HepG2 (cell line): Measurements from ENCODE around the gene JPH2. TPM values are rescaled to one million over a fixed set of nuclear protein-coding genes. Genes with fewer than 3 reads are reported as not detected.
A peak's percentile ranks its signal among the peaks of the same experiment; 100 is the strongest.

Experiments used
- ADNP ChIP-seq: sonication (generic); formaldehyde crosslinking; IDR thresholded peaks from 2 replicates; pipeline ENCODE4 v1.4.0; 2020; ENCODE audit warnings: missing genetic modification reagents
- CEBPG ChIP-seq: IDR thresholded peaks from 2 replicates; pipeline ENCODE4 v1.6.1; 2016
- CREM ChIP-seq, 2 experiments: sonication (generic) in 1 of 2; formaldehyde crosslinking in 1 of 2; IDR thresholded peaks; 2 replicates each; pipeline versions ENCODE4 v1.4.0 to v1.6.1; 2016 to 2020; ENCODE audit warnings: antibody characterized with exemption in 1 of 2, mild to moderate bottlenecking in 1 of 2, missing genetic modification reagents in 1 of 2
- ESRRA ChIP-seq: sonication (generic); formaldehyde crosslinking; IDR thresholded peaks from 2 replicates; pipeline ENCODE4 v1.5.1; 2020; ENCODE audit warnings: mild to moderate bottlenecking, low read depth, missing genetic modification reagents
- HNRNPLL ChIP-seq: fragments of 200-400 bp; formaldehyde crosslinking; IDR thresholded peaks from 2 replicates; pipeline ENCODE4 v1.6.1; 2017; ENCODE audit warnings: mild to moderate bottlenecking, low read depth, low read length; ENCODE audit not compliant: poor library complexity, severe bottlenecking
- HOXA7 ChIP-seq: sonication (generic); formaldehyde crosslinking; IDR thresholded peaks from 2 replicates; pipeline ENCODE4 v1.8.1; 2022; ENCODE audit warnings: mild to moderate bottlenecking, missing genetic modification reagents, moderate library complexity
- MAF1 ChIP-seq: sonication (generic); formaldehyde crosslinking; IDR thresholded peaks from 2 replicates; pipeline ENCODE4 v1.5.0; 2020; ENCODE audit warnings: missing genetic modification reagents, borderline replicate concordance
- MBNL3 ChIP-seq: fragments of 250-450 bp; sonication (Bioruptor Pico); conservative IDR thresholded peaks from 2 replicates; pipeline ENCODE4 v1.8.0; 2022; ENCODE audit warnings: mild to moderate bottlenecking, inconsistent platforms
- MXD1 ChIP-seq: sonication (generic); formaldehyde crosslinking; IDR thresholded peaks from 2 replicates; pipeline ENCODE4 v1.4.0; 2020; ENCODE audit warnings: mild to moderate bottlenecking, missing genetic modification reagents
- MZF1 ChIP-seq: sonication (generic); formaldehyde crosslinking; IDR thresholded peaks from 2 replicates; pipeline ENCODE4 v1.8.1; 2023; ENCODE audit warnings: mild to moderate bottlenecking, missing genetic modification reagents, borderline replicate concordance
- NBN ChIP-seq: fragments of 450-650 bp; conservative IDR thresholded peaks from 2 replicates; pipeline ENCODE4 v1.6.1; 2017
- PAF1 ChIP-seq: IDR thresholded peaks from 2 replicates; pipeline ENCODE4 v1.6.1; 2016; ENCODE audit warnings: missing genetic modification reagents, missing compliant biosample characterization
- PAWR ChIP-seq: sonication (generic); formaldehyde crosslinking; IDR thresholded peaks from 2 replicates; pipeline ENCODE4 v1.4.0; 2020; ENCODE audit warnings: missing genetic modification reagents, mild to moderate bottlenecking, borderline replicate concordance
- POGZ ChIP-seq: sonication (generic); formaldehyde crosslinking; IDR thresholded peaks from 2 replicates; pipeline ENCODE4 v1.4.0; 2020; ENCODE audit warnings: mild to moderate bottlenecking, missing genetic modification reagents
- PRPF4 ChIP-seq: fragments of 200-400 bp; formaldehyde crosslinking; IDR thresholded peaks from 2 replicates; pipeline ENCODE4 v1.6.1; 2016; ENCODE audit warnings: low read length, low read depth; ENCODE audit not compliant: poor library complexity, severe bottlenecking
- REXO4 ChIP-seq: sonication (generic); formaldehyde crosslinking; IDR thresholded peaks from 2 replicates; pipeline ENCODE4 v1.8.0; 2022; ENCODE audit warnings: missing genetic modification reagents, mild to moderate bottlenecking, borderline replicate concordance
- SMYD3 ChIP-seq: sonication (generic); formaldehyde crosslinking; IDR thresholded peaks from 2 replicates; pipeline ENCODE4 v1.8.1; 2023; ENCODE audit warnings: mild to moderate bottlenecking, missing genetic modification reagents
- SPEN ChIP-seq: sonication (generic); formaldehyde crosslinking; IDR thresholded peaks from 2 replicates; pipeline ENCODE4 v1.5.1; 2020; ENCODE audit warnings: low read depth, mild to moderate bottlenecking, missing genetic modification reagents
- TARDBP ChIP-seq: sonication (generic); formaldehyde crosslinking; IDR thresholded peaks from 2 replicates; pipeline ENCODE4 v1.8.0; 2022; ENCODE audit warnings: mild to moderate bottlenecking, missing genetic modification reagents
- TOPORS ChIP-seq: sonication (generic); formaldehyde crosslinking; IDR thresholded peaks from 2 replicates; pipeline ENCODE4 v1.8.0; 2023; ENCODE audit warnings: mild to moderate bottlenecking, missing genetic modification reagents
- U2AF2 ChIP-seq: fragments of 200-400 bp; formaldehyde crosslinking; IDR thresholded peaks from 2 replicates; pipeline ENCODE4 v1.6.1; 2017; ENCODE audit warnings: low read depth, mild to moderate bottlenecking, low read length
- ZFP82 ChIP-seq: sonication (generic); formaldehyde crosslinking; IDR thresholded peaks from 2 replicates; pipeline ENCODE4 v1.5.1; 2020; ENCODE audit warnings: mild to moderate bottlenecking, missing genetic modification reagents, borderline replicate concordance
- ZNF143 ChIP-seq: sonication (generic); formaldehyde crosslinking; IDR thresholded peaks from 2 replicates; pipeline ENCODE4 v1.4.0; 2020; ENCODE audit warnings: missing genetic modification reagents
- ZNF446 ChIP-seq: sonication (generic); formaldehyde crosslinking; IDR thresholded peaks from 2 replicates; pipeline ENCODE4 v1.5.0; 2020; ENCODE audit warnings: mild to moderate bottlenecking, missing genetic modification reagents
- ZNF703 ChIP-seq: sonication (generic); formaldehyde crosslinking; IDR thresholded peaks from 2 replicates; pipeline ENCODE4 v1.5.1; 2020; ENCODE audit warnings: missing genetic modification reagents, mild to moderate bottlenecking, moderate library complexity, borderline replicate concordance
- ZNF777 ChIP-seq: sonication (generic); formaldehyde crosslinking; IDR thresholded peaks from 2 replicates; pipeline ENCODE4 v1.4.0; 2020; ENCODE audit warnings: missing genetic modification reagents
- ZNF788 ChIP-seq: sonication (generic); formaldehyde crosslinking; IDR thresholded peaks from 2 replicates; pipeline ENCODE4 v1.5.0; 2020; ENCODE audit warnings: mild to moderate bottlenecking, missing genetic modification reagents, borderline replicate concordance
- ZNF878 ChIP-seq: sonication (generic); formaldehyde crosslinking; IDR thresholded peaks from 2 replicates; pipeline ENCODE4 v1.8.1; 2023; ENCODE audit warnings: mild to moderate bottlenecking, missing genetic modification reagents, moderate library complexity
- polyA plus RNA-seq, 8 experiments: library from polyadenylated mRNA; depleted of rRNA in 3 of 8; stranded (reverse) in 7 of 8; unstranded in 1 of 8; fragments of >200 nt; fragmentation: Illumina TruSeq in 4 of 8; extraction: Trizol in 4 of 8; gene quantifications; 2 replicates each; pipeline versions ENCODE4 v1.2.1 to v1.2.3, GENCODE V29; 2011 to 2016; ENCODE audit warnings: low read depth in 4 of 8, missing spikeins in 1 of 8, mixed read lengths in 1 of 8; ENCODE audit not compliant: insufficient read depth in 1 of 8
- total RNA-seq, 5 experiments: library from RNA; depleted of rRNA; stranded (reverse); fragments of >200 nt; fragmentation: Illumina TruSeq; extraction: Trizol; gene quantifications; 2 replicates each; pipeline ENCODE4 v1.2.3, GENCODE V29; 2016; ENCODE audit warnings: low read depth in 1 of 5
- TF ChIP-seq, protein P1 (sequence below): conservative IDR thresholded peaks from 2 replicates; pipeline ENCODE4 v1.6.1; 2018; ENCODE audit warnings: missing genetic modification reagents
- TF ChIP-seq, protein P2 (sequence below): sonication (generic); formaldehyde crosslinking; IDR thresholded peaks from 2 replicates; pipeline ENCODE4 v1.8.1; 2023; ENCODE audit warnings: mild to moderate bottlenecking, missing genetic modification reagents, borderline replicate concordance
- TF ChIP-seq, protein P3 (sequence below): IDR thresholded peaks from 2 replicates; pipeline ENCODE4 v1.6.1; 2016

Gene JPH2
- total and polyA plus RNA-seq, 2 of the 13 experiments (the other 11 are each of a cell fraction or from before 2014, with no cell fraction given), result 0.42 TPM; not detected in 1

DNA sequence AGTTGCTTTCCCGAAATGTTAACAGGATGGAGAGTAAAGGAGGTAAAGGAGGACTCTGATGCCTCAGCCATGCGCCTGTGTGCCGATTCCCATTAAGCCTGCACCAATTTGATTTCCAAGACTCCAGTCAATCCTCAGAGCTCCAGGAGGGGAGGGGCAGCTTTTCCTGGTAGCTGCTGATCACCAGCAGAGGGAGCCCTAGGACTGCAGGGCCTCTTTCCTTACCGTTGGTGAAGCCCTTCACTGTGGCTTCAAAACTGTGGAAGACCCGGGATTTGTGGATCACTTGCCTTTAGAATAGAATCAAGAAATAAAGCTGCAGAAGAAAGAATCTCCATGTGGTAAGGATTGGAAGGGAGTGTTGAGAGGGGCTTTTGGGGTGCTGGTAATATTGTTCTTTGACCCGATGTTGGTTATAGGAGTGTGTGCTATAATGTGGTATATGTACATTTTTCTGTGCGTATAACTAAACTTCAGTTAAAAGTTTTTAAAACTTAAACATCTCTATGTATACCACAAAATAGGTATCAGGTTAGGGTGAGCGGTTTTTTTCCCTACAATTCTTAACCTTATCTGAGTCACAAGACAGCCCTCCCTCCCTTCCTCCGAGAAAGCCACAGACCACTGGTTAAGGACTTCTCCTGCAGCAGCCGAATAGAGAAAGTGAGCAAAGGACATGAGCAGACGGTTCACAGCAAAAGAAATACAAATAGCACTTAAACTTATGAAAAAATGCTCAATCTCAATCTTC is 30.5 kb upstream of the JPH2 start (continued):
- TF ChIP-seq PAF1 (no peak), ZNF788 (CRISPR knock-in tag) (peak; percentile 67; the same call in 1 of the 2 replicates), TARDBP (CRISPR knock-in tag) (peak; percentile 80), MZF1 (no peak), ZNF143 (CRISPR knock-in tag) (no peak), CREM (IDR thresholded peaks at IDR 0.05) (no peak), CREM (CRISPR knock-in tag; IDR thresholded peaks at IDR 0.05) (no peak), MAF1 (CRISPR knock-in tag) (no peak), U2AF2 (no peak), ZNF777 (CRISPR knock-in tag) (no peak), NBN (no peak), HOXA7 (no peak), TOPORS (CRISPR knock-in tag) (peak; percentile 63; the same call in 1 of the 2 replicates), POGZ (CRISPR knock-in tag) (no peak), MBNL3 (CRISPR knock-in tag) (no peak), ZNF703 (CRISPR knock-in tag) (no peak), REXO4 (CRISPR knock-in tag) (no peak), ESRRA (CRISPR knock-in tag) (no peak), CEBPG (CRISPR knock-in tag) (no peak), ADNP (CRISPR knock-in tag) (no peak), SPEN (CRISPR knock-in tag) (peak; percentile 75; the same call in 1 of the 2 replicates), ZNF878 (no peak), SMYD3 (CRISPR knock-in tag) (no peak), ZFP82 (CRISPR knock-in tag) (no peak), ZNF446 (CRISPR knock-in tag) (no peak), PRPF4 (no peak), MXD1 (no peak), HNRNPLL (no peak), PAWR (CRISPR knock-in tag) (no peak)
- TF ChIP-seq, protein P1, sequence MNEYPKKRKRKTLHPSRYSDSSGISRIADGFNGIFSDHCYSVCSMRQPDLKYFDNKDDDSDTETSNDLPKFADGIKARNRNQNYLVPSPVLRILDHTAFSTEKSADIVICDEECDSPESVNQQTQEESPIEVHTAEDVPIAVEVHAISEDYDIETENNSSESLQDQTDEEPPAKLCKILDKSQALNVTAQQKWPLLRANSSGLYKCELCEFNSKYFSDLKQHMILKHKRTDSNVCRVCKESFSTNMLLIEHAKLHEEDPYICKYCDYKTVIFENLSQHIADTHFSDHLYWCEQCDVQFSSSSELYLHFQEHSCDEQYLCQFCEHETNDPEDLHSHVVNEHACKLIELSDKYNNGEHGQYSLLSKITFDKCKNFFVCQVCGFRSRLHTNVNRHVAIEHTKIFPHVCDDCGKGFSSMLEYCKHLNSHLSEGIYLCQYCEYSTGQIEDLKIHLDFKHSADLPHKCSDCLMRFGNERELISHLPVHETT, result no peak
- TF ChIP-seq, protein P2, sequence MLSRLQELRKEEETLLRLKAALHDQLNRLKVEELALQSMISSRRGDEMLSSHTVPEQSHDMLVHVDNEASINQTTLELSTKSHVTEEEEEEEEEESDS (CRISPR knock-in tag), result no peak
- TF ChIP-seq, protein P3, sequence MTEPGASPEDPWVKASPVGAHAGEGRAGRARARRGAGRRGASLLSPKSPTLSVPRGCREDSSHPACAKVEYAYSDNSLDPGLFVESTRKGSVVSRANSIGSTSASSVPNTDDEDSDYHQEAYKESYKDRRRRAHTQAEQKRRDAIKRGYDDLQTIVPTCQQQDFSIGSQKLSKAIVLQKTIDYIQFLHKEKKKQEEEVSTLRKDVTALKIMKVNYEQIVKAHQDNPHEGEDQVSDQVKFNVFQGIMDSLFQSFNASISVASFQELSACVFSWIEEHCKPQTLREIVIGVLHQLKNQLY, result no peak
